GM21786 (cell line): ENCODE data around the gene EPN2.

Source experiments
- ATAC-seq: cut with Tn5 transposase; IDR thresholded peaks from one replicate; pipeline ENCODE4 v1.9.1; 2021; ENCODE audit not compliant: unreplicated experiment

The EPN2 gene

GRCh38 chr17:19362277-19363113 lies 125.3 kb downstream of the EPN2 start, which contains the start of gene B9D1:
Gene B9D1, minus strand, starts transcription at chr17:19362723. Its CDS starts 154 bp downstream, at chr17:19362569.
- peak; percentile 75 for ATAC-seq

- ATAC-seq = no peak
These were observed 125.9 kb downstream of the EPN2 start for GRCh38 chr17:19363114-19363438.

GRCh38 chr17:19363460-19364035 lies 126.4 kb downstream of the EPN2 start:
- no peak for ATAC-seq

- ATAC-seq = no peak
These were observed 127.7 kb downstream of the EPN2 start for GRCh38 chr17:19364699-19365498.

GRCh38 chr17:19365499-19365817 lies 128.3 kb downstream of the EPN2 start:
- ATAC-seq = no peak

- ATAC-seq = no peak
These were observed 128.9 kb downstream of the EPN2 start for GRCh38 chr17:19365833-19366636.

- ATAC-seq = no peak
These were observed 129.4 kb downstream of the EPN2 start for GRCh38 chr17:19366637-19366972.

- no peak for ATAC-seq
These were observed 131.1 kb downstream of the EPN2 start for GRCh38 chr17:19368229-19368628.

GRCh38 chr17:19369107-19369778 lies 132.1 kb downstream of the EPN2 start:
- no peak for ATAC-seq

- no peak for ATAC-seq
These were observed 132.8 kb downstream of the EPN2 start for GRCh38 chr17:19369846-19370492.

- ATAC-seq = peak; percentile 72
These were observed 133.4 kb downstream of the EPN2 start for GRCh38 chr17:19370493-19370960.

- ATAC-seq = no peak
These were observed 134.3 kb downstream of the EPN2 start for GRCh38 chr17:19371259-19372010.

GRCh38 chr17:19372011-19372370 lies 134.8 kb downstream of the EPN2 start:
- no peak for ATAC-seq

GRCh38 chr17:19372439-19372838 lies 135.3 kb downstream of the EPN2 start:
- ATAC-seq = no peak

GRCh38 chr17:19372866-19373504 lies 135.8 kb downstream of the EPN2 start:
- ATAC-seq = no peak

- ATAC-seq = no peak
These were observed 137.0 kb downstream of the EPN2 start for GRCh38 chr17:19374136-19374535.

GRCh38 chr17:19375732-19376131 lies 138.6 kb downstream of the EPN2 start:
- ATAC-seq = no peak

GRCh38 chr17:19376811-19377210 lies 139.6 kb downstream of the EPN2 start:
- no peak for ATAC-seq
